T follicular helper cell (primary cell): ENCODE data around the gene COL6A1.
"Not testable (repeated sequence)": the region's sequence is repeated elsewhere in the genome, so short reads cannot be mapped to it uniquely, and the experiment has no call there.

Experiments
- DNase-seq: peaks from one replicate; pipeline ENCODE4 v3.0.0-alpha.2; 2020; ENCODE audit warnings: low read depth

The COL6A1 gene

GRCh38 chr21:46027851-46028493 lies 46.4 kb downstream of the COL6A1 start:
- DNase-seq = no peak

- no peak for DNase-seq
Measured at GRCh38 chr21:46028573-46029091, 47.1 kb downstream of the COL6A1 start.

GRCh38 chr21:46029186-46029924 lies 47.8 kb downstream of the COL6A1 start:
- no peak for DNase-seq

- DNase-seq = no peak
Measured at GRCh38 chr21:46031484-46031883, 49.9 kb downstream of the COL6A1 start.

GRCh38 chr21:46032100-46032499 lies 50.5 kb downstream of the COL6A1 start:
- DNase-seq = no peak

GRCh38 chr21:46033410-46034400 lies 52.1 kb downstream of the COL6A1 start:
- no peak for DNase-seq

- no peak for DNase-seq
Measured at GRCh38 chr21:46035809-46036695, 54.5 kb downstream of the COL6A1 start.

GRCh38 chr21:46036696-46037330 lies 55.2 kb downstream of the COL6A1 start:
- no peak for DNase-seq

- DNase-seq = no peak
Measured at GRCh38 chr21:46037331-46038325, 56.1 kb downstream of the COL6A1 start.

GRCh38 chr21:46038341-46038829 lies 56.8 kb downstream of the COL6A1 start:
- DNase-seq = no peak

GRCh38 chr21:46038871-46039397 lies 57.4 kb downstream of the COL6A1 start:
- DNase-seq = no peak

GRCh38 chr21:46039891-46040660 lies 58.5 kb downstream of the COL6A1 start:
- DNase-seq = no peak

GRCh38 chr21:46040707-46041106 lies 59.1 kb downstream of the COL6A1 start:
- no peak for DNase-seq

- DNase-seq = no peak
Measured at GRCh38 chr21:46041183-46041582, 59.6 kb downstream of the COL6A1 start.

- no peak for DNase-seq
Measured at GRCh38 chr21:46045154-46045553, 63.6 kb downstream of the COL6A1 start.

GRCh38 chr21:46046471-46046870 lies 64.9 kb downstream of the COL6A1 start:
- DNase-seq = no peak

- not testable (repeated sequence) for DNase-seq
Measured at GRCh38 chr21:46046906-46047305, 65.3 kb downstream of the COL6A1 start.
